Erythroblast (primary cell): ENCODE data around the gene DOCK1.

ENCODE experiments used
- GATA1 ChIP-seq: IDR thresholded peaks from 2 replicates; pipeline ENCODE4 v1.6.1; 2011; ENCODE audit warnings: low read depth, mild to moderate bottlenecking, control low read depth, low read length, moderate library complexity
- POLR2A ChIP-seq: IDR thresholded peaks from 2 replicates; pipeline ENCODE4 v1.6.1; 2011; ENCODE audit warnings: mild to moderate bottlenecking, low read length

DNA sequence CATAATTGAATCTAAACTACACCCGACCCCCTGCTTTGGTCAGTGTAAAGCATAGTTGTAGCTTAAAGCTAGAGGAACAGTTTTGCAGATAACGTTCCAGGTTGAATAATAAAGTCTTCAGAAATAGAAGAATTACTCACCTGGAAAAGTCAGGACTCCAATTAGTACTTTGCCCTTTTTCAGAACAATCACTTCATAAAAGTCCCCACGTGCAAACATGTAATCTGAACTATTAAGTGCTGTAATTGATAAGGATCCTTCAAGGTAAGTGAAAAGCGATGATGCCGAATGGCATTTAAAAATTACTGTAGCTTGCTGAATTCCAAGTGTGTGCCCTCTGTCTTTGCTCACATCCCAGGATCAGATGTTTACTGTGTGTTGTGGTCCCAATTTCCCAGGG lies 344.8 kb downstream of the DOCK1 start:
- TF ChIP-seq POLR2A (no peak), GATA1 (no peak)
